ENCODE results near the gene ABCB6. TPM values are rescaled to one million over a fixed set of nuclear protein-coding genes. Genes with fewer than 3 reads are reported as not detected.

The ABCB6 gene
- total and polyA plus RNA-seq, 2 experiments from 2014 or later = 37.7 to 59.5 TPM

DNA sequence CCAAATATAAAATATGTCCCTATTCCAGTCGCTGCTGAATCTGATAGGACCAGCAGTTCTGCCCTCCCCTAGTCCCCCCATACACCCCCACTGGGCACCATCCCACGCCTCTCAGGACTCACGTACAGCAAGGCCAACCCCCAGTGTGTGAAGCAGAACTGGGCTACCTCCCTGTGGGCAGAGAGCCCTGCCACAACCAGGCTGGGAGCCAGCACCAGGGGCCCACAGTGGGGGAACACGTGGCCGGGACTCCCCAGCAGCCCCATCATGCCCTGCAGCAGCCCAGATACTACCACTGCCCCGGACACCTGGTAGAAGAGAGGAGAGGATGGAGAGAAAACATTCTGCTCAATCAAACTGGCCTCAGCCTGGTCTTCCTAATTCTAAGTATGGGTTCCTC lies 50.2 kb downstream of the ABCB6 start:
- DNase-seq (ENCODE audit: low spot score) = no peak
- no peak overlapping the region for H3K27ac ChIP-seq
- no peaks in the 10 kb centered on the region for H3K36me3 ChIP-seq (replicated peaks; ENCODE audit: insufficient read depth, low read depth)
- no peak overlapping the region for H3K4me3 ChIP-seq
- no peak overlapping the region for H2AFZ ChIP-seq
- no peak overlapping the region for H3K4me2 ChIP-seq
- no peak for TF ChIP-seq EZH2 (IDR thresholded peaks at IDR 0.05; ENCODE audit: borderline replicate concordance)
- no peak for TF ChIP-seq EZH2phosphoT487 (IDR thresholded peaks at IDR 0.05; ENCODE audit: low read depth, severe bottlenecking, unreplicated experiment)
- TF ChIP-seq, protein P1, sequence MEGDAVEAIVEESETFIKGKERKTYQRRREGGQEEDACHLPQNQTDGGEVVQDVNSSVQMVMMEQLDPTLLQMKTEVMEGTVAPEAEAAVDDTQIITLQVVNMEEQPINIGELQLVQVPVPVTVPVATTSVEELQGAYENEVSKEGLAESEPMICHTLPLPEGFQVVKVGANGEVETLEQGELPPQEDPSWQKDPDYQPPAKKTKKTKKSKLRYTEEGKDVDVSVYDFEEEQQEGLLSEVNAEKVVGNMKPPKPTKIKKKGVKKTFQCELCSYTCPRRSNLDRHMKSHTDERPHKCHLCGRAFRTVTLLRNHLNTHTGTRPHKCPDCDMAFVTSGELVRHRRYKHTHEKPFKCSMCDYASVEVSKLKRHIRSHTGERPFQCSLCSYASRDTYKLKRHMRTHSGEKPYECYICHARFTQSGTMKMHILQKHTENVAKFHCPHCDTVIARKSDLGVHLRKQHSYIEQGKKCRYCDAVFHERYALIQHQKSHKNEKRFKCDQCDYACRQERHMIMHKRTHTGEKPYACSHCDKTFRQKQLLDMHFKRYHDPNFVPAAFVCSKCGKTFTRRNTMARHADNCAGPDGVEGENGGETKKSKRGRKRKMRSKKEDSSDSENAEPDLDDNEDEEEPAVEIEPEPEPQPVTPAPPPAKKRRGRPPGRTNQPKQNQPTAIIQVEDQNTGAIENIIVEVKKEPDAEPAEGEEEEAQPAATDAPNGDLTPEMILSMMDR (IDR thresholded peaks at IDR 0.05; ENCODE audit: poor library complexity) = no peak
- no peaks in the 10 kb centered on the region for H3K79me2 ChIP-seq
- H4K20me1 ChIP-seq (ENCODE audit: insufficient read depth, poor library complexity, severe bottlenecking) = no peaks in the 10 kb centered on the region
- WGBS (ENCODE audit: low lambda C conversion rate, missing lambda C conversion rate) = 72% methylated on average over 5 of the region's 6 CpGs
- no peaks in the 10 kb centered on the region for H3K9me3 ChIP-seq (ENCODE audit: low read depth)
- H3K27me3 ChIP-seq = no peaks in the 10 kb centered on the region
- H3K9me2 ChIP-seq (replicated peaks; ENCODE audit: insufficient read depth) = no peaks in the 10 kb centered on the region
- H3K4me1 ChIP-seq (ENCODE audit: insufficient read depth) = peaks cover 3% of the 10 kb centered on the region

DNA sequence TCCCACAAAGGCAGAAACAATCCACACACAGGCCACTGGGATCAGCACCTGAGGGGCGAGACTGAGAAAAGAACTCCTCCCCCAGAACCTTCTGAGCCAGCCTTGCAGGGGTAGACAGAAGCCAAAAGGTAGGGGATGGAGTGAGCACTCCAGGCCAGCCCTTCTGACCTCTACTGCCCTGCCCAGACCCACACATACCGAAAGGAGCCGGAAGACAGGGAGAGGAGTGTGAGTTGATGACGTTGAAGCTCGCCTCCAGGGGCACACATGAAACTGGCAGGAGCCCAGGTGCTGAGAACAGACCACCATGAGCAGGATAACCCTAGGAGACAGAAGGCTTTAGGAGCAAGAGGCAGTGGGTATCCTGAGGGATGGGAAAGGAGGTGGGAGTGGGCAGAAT lies 50.8 kb downstream of the ABCB6 start:
- H3K4me3 ChIP-seq = no peak overlapping the region
- no peaks in the 10 kb centered on the region for H3K36me3 ChIP-seq (replicated peaks; ENCODE audit: insufficient read depth, low read depth)
- TF ChIP-seq EZH2phosphoT487 (IDR thresholded peaks at IDR 0.05; ENCODE audit: low read depth, severe bottlenecking, unreplicated experiment) (no peak), EZH2 (IDR thresholded peaks at IDR 0.05; ENCODE audit: borderline replicate concordance) (no peak)
- TF ChIP-seq, protein P1 (IDR thresholded peaks at IDR 0.05; ENCODE audit: poor library complexity) = no peak
- H3K4me2 ChIP-seq = no peak overlapping the region
- H3K9me2 ChIP-seq (replicated peaks; ENCODE audit: insufficient read depth) = no peaks in the 10 kb centered on the region
- no peak for DNase-seq (ENCODE audit: low spot score)
- WGBS (ENCODE audit: low lambda C conversion rate, missing lambda C conversion rate) = 71% methylated on average over 5 of the region's 5 CpGs
- no peaks in the 10 kb centered on the region for H4K20me1 ChIP-seq (ENCODE audit: insufficient read depth, poor library complexity, severe bottlenecking)
- no peaks in the 10 kb centered on the region for H3K79me2 ChIP-seq
- no peak overlapping the region for H3K27ac ChIP-seq
- H3K9me3 ChIP-seq (ENCODE audit: low read depth) = no peaks in the 10 kb centered on the region
- H2AFZ ChIP-seq = no peak overlapping the region
- H3K4me1 ChIP-seq (ENCODE audit: insufficient read depth) = peaks cover 3% of the 10 kb centered on the region
- H3K27me3 ChIP-seq = no peaks in the 10 kb centered on the region

DNA sequence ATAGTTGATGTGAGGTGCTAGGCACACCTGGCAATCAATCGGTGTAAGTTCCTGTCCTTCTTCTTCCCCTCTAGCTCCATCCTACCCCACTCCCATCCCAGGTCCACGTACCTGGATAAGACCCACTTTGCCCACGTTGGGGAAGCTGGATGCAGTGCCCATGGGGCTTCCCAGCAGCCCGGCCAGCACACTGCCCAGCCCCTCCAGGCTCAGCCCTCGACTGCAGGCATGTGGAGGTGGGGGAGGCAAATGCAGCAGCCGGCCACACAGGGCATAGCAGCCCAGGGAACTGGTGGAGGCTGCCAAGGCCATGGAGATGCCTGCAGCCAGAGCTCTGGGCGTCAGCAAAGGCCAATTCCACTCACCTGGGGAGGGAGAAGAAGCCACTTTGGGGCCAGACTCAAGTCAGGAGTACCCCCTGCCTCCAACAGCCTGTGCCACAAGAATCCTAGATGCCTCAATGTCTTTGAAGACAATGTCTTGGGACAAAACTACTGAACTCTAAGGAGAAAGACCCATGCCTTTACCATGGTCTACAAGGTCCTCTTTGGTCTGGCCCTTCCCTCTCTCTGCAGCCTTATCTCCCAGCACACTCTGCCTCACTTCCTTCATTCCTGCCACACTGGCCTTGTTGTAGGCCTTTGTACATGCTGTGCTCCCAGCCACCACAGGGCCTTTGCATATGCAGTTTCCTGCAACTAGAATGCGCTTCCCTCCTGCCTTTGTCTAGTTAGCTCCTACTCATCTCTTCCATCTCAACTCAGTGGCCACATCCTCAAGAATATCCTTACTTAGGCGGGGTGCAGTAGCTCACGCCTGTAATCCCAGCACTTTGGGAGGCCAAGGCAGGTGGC lies 53.5 kb downstream of the ABCB6 start:
- WGBS (ENCODE audit: low lambda C conversion rate, missing lambda C conversion rate) = 85% methylated on average over 10 of the region's 10 CpGs
- no peaks in the 10 kb centered on the region for H3K27me3 ChIP-seq
- TF ChIP-seq, protein P1 (IDR thresholded peaks at IDR 0.05; ENCODE audit: poor library complexity) = no peak
- no peak for TF ChIP-seq EZH2 (IDR thresholded peaks at IDR 0.05; ENCODE audit: borderline replicate concordance)
- no peak for TF ChIP-seq EZH2phosphoT487 (IDR thresholded peaks at IDR 0.05; ENCODE audit: low read depth, severe bottlenecking, unreplicated experiment)
- H3K36me3 ChIP-seq (replicated peaks; ENCODE audit: insufficient read depth, low read depth) = no peaks in the 10 kb centered on the region
- no peaks in the 10 kb centered on the region for H4K20me1 ChIP-seq (ENCODE audit: insufficient read depth, poor library complexity, severe bottlenecking)
- peaks cover under 1% of the 10 kb centered on the region for H3K4me1 ChIP-seq (ENCODE audit: insufficient read depth)
- no peaks in the 10 kb centered on the region for H3K79me2 ChIP-seq
- no peak overlapping the region for H3K4me3 ChIP-seq
- no peak for DNase-seq (ENCODE audit: low spot score)
- H3K27ac ChIP-seq = no peak overlapping the region
- no peaks in the 10 kb centered on the region for H3K9me2 ChIP-seq (replicated peaks; ENCODE audit: insufficient read depth)
- no peak overlapping the region for H2AFZ ChIP-seq
- no peak overlapping the region for H3K4me2 ChIP-seq
- H3K9me3 ChIP-seq (ENCODE audit: low read depth) = no peaks in the 10 kb centered on the region

All from hepatocyte (in vitro differentiated cells).